Posterior vena cava (tissue), 2 donors: Measurements from ENCODE around the gene OXCT2. TPM values are rescaled to one million over a fixed set of nuclear protein-coding genes. Genes with fewer than 3 reads are reported as not detected.
A peak's percentile ranks its signal among the peaks of the same experiment; 100 is the strongest.
"Not testable (repeated sequence)": the region's sequence is repeated elsewhere in the genome, so short reads cannot be mapped to it uniquely, and the experiment has no call there.

ENCODE experiments used
- DNase-seq: peaks from one replicate; pipeline ENCODE4 v3.0.0-alpha.2; 2020; ENCODE audit warnings: low spot score
- intact Hi-C, 2 donors: fragments of 100-400 bp; cut with DNase I; formaldehyde crosslinking; loops; one replicate each; pipeline versions ENCODE4 v1.14.1 to v1.14.2; 2022 to 2023
- total RNA-seq, 2 donors: library from RNA; stranded (reverse); fragmentation: NEBNext Ultra II Directional; extraction: Animal tissue kit (Norgen Biotek cat#: 25700); gene quantifications; one replicate each; pipeline ENCODE4 v1.2.1, GENCODE V29; 2021
- donor health status: DM: yes; HTN: yes; CAD: no.
- donor health status: DM: yes; HTN: yes; CAD: no.

Gene OXCT2
- total RNA-seq, 2 donors from 2014 or later, result 1.2 to 2.0 TPM

DNA sequence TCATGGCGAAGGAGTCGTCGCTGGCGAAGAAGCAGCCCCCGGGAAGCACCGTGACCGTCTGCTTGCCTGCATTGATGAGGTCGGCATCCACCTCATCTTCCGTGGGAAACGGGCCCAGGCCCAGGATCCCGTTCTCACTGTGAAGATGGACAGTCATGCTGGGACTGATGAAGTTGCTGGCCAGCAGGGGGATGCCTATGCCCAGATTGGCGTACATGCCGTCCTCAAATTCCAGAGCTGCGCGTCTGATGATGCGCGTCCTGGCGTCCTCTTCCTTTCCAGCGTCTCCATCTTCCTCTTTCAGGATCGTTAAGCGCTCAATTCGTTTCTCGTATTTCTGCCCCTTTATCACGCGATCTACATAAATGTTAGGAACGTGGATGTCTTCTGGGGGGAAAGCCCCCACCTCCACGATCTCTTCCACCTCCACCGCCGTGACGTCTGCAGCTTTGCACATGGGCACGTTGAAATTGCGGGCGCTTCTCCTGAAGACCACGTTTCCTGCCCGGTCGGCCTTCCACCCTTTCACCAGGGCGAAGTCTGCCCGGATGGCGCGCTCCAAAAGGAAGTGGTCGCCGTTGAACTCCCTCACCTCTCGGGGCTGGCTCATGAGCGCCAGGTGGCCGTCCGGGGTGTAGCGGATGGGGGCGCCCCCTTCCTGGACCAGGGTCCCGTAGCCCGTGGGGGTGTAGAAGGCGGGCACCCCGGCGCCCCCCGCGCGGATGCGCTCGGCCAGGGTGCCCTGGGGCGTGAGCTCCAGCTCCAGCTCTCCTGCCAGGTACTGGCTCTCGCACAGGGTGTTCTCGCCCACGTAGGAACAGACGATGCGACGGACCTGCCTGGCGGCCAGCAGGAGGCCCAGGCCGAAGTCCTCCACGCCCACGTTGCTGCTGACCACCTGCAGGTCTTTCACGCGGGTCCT is 787 bp downstream of the OXCT2 start:
- intact Hi-C loops, result not testable (repeated sequence)
- peak; percentile 17 for DNase-seq

DNA sequence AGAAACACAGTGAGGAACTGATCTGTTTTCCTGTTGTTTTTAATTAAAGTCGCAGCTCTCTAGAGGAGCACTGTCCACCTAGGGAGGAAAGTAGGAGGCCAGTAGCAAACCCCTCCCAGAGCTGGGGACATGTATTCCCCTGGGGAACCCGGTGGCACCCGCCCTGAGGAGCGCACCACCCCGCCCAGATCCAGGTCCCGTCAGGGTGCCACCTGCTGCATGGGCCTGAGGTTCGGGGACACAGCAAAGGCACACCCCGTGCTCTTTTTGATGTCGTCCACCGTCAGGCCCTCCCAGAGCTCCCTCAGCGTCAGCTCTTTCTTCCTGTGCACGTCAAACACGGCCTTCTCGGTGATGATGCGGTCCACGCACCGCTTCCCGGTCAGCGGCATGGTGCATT is 1.6 kb downstream of the OXCT2 start:
- intact Hi-C loops, result not testable (repeated sequence)
- peak; percentile 30 for DNase-seq

DNA sequence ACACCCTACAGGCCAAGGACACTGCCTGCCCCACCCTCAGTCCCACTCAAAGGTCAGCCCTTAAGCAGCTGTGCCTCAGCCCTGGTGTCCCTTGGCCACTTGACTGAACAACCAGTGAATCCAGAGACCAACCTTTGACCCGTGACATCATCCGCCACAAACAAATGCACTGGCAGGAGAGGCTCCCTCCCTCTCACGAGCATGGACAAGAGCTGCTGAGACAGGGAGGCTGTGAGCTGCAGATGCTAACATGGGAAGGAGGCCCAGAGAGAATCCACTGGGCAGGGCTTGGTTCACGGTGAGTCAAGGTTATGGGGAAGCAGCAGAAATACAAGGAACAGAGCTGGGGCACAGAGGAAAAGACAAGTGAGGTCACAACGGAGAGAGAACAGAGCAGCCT is 4.7 kb downstream of the OXCT2 start:
- DNase-seq, intact Hi-C loops: not testable (repeated sequence)

DNA sequence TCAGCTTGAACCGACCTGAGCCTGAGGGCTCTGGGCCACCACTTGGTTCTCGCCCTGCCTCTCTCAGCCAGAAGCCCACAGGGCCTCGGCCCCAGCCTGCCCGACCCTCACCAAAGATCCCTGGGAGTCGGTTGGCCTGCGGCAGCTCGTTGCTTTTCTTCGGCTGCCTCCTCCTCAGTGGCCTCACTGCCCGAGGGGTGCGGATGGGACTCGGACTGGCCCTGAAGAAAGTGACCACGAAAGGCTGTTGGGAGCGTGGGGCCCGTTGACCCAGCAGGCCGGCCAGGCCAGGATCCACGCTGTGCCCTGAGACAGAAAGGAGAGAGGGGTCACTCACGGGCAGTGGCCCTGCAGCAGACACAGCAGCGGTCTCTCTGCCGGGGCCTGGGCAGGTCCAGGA is 6.6 kb downstream of the OXCT2 start:
- peak; percentile 72 for DNase-seq
- intact Hi-C loops, result not testable (repeated sequence)

DNA sequence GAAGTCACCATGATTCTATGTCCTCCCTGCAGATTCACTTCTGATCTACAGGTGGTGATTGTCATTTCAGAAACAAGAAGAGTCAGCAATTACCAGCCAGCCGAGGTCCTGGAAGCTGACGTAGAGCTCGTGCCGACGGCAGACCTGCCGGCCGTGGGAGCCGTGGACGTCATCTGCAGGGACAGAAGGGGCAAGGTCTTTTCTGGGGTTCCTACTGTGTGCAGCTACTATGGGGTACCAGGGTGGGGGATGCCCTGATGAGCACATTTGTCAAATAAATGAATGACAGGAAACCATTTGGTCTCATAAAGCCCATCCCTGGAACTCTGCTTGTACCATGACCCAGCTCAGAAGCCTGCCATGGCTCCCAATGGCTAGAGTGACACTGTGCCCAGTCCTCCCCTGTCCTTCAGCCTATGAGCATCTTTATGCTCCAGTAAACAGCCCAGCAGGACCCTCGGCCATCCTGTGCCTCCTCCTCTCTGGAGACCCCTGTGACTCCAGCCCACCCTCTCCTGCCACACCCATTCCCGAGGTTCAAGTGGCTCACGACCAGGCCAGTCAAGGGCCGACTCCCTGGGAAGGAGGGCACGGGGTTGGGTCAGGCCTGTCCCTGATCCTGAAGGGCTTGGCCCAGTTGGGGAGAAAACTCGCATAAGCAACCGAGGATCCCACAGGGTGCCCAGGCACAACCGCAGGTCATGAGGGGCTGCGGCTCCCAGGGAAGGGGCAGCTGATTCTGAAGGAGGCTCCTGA is 7.4 kb downstream of the OXCT2 start:
- DNase-seq, result peak; percentile 76
- intact Hi-C loops, result not testable (repeated sequence)

DNA sequence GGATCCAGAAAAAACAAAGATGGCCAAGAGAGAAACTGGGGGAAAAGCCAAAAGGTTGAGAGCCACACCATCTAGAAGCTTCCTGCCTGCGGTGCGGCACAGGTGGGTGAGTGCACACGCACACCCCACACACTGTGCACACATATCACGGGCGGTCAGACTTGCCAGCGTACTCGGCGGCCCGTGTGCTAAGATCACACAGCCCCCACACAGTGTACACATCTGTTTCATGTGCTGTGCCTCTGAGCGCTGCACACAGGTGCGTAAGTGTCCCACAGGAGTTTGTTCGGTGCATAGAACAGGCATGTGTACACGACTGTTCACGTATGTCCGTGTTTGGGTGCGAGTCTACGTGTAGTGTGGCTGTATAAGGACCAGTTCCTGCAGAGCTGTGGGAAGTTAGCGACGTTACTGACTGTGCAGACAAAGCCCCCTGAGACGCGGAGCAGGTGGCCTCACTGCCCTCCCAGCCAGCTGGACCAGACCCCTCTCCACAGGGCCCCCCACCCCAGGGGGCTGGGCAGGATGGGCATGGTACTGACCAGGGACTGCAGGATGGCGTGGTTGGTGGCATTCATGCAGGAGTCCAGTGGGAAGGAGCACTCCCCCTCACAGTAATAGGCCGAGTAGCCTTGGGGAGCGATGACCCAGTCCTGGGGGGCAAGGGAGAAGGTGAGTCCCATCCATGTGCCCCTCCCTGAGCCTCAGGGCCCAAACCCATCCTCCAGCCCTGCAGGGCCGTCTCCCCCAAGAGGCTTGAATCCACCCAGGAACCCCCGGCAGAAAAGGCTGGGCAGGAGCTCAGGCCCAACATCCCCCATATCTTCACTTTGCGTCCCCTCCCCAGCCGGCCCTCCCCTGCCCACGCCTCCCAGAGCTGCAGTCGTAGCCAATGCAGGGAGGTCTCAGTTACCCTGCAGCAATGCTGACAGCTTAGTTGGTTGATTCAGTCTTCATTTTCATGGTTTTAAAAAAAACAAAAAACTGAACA is 8.3 kb downstream of the OXCT2 start:
- intact Hi-C loops, result no loop called here
- peak; percentile 80 for DNase-seq

DNA sequence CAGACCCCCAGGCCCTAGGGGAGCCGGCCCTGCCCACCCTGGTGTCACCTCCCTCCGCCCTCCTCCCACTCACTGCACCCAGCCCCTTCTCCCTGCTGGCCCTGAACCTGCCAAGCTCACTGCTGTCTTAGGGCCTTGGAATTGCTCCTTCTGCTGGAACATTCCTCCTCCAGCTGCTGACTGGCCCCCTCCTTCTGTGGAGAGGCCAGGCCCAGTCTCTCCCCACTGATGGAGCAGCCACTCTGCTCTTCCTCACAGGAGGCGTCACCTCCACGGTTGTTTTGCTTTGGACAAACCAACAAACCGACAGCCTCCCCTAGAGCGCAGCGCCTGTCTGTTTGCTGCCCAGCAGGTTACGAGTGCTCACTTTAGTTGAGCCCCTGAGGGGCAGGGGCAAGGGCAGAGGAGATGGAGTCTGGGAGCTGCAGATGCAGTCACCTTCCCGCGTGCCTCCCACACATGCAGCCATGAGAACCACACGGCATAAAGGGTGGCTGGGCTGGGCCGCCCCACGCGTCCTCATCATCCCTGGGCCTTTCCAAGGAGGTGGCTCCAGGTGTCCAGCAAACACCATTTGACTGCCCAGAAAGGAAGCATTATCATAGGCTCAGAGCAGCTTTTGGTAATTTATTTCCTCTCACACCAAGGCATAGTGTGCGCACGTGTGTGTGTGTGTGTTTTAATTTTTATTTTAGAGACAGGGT is 9.4 kb downstream of the OXCT2 start:
- peak; percentile 66 for DNase-seq
- intact Hi-C loops, result no loop called here

DNA sequence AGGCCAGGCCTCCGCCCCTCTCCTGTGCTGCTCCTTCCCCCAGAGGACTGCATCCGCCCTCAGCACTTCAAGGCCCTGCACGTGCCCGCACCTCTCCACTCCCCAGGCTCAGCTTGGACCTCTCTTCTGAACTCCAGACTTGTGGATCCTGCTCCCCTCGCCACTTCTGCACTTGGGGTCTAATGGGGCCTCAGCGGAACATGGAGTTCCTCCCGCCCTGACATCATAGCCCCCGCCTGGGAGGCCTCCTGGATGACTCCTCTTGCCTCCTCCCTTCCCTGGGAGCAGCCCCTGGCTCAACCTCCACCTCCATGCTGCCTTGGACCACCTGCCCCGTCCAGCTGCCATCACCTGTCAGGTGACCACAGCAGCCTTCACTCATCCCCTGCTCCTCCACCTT is 10.1 kb downstream of the OXCT2 start:
- peak; percentile 72 for DNase-seq
- intact Hi-C loops, result no loop called here

DNA sequence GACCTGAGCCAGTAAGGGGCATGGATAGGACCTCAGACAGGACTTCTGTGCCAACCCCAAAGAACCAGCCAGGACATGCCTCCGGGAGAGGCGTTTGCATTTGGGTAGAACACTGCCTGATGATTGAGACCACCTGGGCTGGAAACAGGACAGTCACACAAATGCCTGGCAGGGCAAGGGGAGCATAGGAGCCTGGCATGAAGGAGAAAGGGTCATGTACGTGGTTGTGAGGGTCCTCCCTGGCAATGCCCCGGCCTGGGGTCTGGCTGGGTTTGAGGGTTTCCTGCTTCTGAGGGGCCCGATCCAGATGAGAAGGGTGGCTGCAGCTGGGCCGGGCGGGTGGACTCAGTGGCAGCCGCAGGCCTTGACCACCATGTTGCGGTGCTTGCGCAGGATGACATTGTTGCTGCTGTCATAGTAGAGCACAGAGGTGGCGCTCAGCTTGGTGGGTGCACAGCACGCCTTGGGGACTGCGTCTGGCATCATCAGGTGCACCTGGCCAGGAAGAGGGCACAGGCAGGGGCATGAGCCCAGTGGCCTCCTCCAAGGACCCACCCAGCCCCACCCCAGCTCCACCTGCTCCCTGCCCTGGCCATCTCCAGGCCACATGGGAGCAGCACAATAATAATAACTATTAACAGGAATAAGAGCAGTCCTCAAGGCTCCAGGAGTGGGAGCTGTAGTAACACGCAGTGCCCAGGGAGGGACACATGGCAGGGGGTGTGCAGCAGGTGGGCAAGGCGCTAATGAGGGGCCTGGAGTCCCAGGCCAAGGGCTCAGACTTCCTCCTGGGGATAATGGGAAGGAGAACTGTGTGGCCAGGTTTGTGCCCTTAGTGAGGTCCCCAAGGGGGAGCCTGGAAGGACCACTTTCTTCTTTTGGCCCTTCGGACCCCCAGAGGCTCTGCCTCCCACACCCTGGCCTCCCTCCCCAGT is 10.8 kb downstream of the OXCT2 start:
- intact Hi-C loops, result no loop called here
- DNase-seq, result peak; percentile 78

DNA sequence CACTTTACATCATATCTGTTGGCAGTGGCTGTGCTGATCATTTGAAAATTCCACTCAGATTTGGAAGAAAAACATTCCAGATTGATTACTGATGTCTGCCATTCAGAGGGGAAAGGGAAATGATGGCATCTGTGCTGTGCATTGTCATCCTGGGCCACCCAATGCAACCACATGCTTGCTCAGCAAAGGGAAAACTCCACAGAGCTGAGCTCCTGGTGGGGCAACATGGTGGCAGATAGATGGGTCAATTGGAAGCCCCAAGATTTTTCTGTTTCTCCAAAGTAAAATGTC is 11.8 kb downstream of the OXCT2 start:
- peak; percentile 14 for DNase-seq
- intact Hi-C loops, result no loop called here

DNA sequence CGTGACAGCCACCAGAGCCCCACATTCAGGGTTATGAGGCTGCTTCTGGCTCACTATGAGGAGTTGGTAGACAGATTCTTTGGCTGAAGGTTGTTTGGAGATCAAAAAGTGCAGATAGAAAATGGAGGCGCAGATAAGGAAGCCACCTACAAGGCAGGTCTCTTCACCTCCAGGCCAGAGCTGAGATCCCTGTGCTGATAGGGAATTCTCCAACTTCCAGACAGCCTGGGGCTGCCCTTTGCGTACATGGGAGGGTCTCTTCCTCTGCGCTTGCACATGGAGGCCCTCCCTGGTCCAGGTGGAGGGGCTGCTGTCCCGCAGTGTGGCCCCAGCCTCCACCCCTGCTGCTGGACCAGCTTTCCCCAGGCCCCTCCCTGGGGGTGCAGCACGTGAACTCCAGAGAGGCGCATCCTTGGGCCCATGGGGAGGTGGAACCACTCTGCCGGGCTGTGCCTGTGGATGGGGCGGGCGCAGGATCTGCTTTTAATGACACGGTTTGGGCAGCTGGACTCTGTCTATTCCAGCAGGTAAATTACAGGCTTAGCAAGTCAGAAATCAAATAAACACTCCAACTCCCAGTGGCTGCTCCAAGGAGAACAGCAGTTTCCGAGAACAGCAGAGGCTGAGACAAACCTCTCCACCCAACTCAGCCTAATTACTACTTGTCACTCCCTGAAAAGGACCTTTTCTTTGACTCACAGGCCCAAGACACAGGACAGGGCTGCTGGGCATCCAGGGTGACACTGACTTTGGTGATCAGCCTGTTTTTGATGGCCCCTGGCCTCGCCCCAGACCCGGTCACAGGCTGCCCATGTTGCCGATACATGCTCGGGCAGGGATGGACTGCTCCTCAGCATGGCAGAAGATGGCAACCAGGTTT is 12.4 kb downstream of the OXCT2 start:
- peak; percentile 58 for DNase-seq
- intact Hi-C loops, result no loop called here

DNA sequence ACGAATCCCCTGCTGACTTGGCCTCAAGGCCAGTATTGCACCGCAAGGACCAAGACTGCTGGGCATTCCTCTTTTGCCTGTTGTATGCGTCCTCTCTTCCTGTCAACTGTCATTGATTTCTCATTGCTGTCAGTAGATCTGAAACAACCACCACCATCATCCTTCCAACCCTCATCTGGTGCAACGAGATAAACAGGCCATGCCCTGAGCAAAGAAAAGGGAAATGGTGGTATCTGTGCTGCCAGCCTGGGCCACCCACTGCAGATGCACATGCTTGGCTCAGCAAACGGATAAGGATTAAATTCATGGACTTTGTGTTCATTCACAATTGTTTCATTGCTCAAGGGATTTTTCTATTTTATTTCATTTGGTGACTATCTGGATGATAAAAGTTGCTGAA is 13.6 kb downstream of the OXCT2 start:
- intact Hi-C loops, result no loop called here
- DNase-seq, result peak; percentile 55

DNA sequence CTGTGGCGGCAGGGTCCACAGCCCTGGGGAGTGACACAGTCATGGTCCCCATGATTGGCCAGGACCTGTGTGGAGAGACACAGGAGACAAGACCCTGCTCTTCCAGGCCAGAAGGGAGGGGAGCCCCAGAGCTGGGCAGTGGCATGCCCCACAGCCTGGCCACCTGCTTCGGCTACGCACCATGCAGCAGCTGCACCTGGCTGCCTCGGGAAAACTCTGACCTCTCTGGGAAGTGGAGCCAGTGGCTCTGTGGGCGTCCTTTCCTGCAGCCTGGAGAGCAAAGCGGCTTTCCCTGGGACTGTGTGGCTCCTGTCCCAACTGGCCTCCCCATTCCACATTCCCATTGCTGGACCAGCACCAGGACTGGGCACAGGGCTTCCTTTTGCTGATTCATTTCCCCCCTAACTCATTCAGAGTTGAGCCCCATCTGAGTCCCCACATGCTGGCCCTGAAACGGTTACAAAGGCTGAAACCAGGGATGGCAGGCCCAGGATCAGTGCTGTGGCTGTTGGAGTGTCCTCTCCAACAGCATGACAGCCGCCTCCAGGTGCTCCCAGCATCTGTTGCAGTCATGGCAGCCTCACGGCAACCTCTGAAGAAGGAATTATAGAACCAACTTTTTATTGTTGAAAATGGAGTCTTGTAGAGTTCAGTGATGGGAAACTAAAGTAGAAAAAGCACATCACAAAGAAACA is 15.0 kb downstream of the OXCT2 start:
- intact Hi-C loops, result no loop called here
- DNase-seq, result peak; percentile 82

DNA sequence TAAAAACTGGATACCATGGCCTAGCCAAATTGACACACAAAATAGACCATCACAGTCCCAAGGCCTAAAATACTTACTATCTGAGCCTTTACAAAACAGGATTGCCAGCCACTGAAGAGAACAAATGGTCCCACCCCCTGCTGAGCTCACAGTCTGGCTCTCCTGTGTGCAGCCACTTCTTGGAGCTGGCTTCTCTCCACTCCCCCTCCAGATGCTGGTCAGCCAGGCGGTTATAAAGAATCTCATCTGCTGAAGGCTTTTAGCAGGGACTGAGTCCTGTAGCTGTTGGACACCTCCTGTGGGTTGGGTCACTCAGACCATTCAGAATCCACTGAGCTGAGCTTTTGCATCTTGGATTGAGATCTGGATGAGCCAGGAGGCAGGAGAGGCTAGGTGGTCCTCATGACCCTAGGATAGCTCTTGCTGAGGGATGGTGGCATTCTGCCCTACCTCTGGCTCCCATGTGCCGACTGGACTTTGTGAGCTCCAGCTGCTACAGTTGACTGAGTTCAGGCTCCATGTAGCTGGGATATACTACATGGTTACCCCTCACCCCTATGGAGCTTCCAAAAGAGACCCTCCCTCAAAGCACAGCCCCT is 16.1 kb downstream of the OXCT2 start:
- peak; percentile 51 for DNase-seq
- intact Hi-C loops, result no loop called here

DNA sequence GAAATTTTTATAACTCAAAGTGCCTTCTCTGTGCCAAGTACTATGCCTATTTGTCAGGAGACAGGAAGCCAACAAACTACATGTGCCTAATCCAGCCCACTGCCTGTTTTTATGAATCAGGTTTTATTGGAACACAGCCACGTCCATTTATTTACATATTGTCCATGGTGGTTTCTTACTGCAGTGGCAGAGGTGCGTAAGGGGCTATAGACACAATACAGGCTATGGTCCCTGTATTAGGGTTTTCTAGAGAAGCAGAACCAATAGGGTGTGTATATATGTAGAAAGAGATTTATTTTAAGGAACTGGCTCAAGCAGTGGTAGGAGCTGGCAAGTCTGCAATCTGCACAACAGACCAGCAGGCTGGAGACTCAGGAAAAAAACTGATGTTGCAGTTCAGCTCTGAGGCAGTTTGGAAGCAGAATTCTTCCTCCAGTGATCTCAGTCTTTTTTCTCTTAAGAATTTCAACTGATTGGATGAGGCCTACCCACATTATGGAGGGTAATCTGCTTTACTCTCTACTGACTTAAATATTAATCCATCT is 17.1 kb downstream of the OXCT2 start:
- intact Hi-C loops, result no loop called here
- DNase-seq, result no peak
